Colonic mucosa (tissue), 4 donors: Measurements from ENCODE around the gene TARBP2. TPM values are rescaled to one million over a fixed set of nuclear protein-coding genes. Genes with fewer than 3 reads are reported as not detected.
A peak's percentile ranks its signal among the peaks of the same experiment; 100 is the strongest.

ENCODE experiments used
- DNase-seq: peaks from one replicate; pipeline ENCODE4 v3.0.0-alpha.2; 2020
- H3K27ac ChIP-seq: fragments of 200-600 bp; one replicate; pipeline ENCODE4 v1.8.0; 2021
- H3K27me3 ChIP-seq: fragments of 200-600 bp; one replicate; pipeline ENCODE4 v1.8.0; 2021
- H3K36me3 ChIP-seq: fragments of 200-600 bp; one replicate; pipeline ENCODE4 v1.8.0; 2021
- H3K4me1 ChIP-seq: fragments of 200-600 bp; one replicate; pipeline ENCODE4 v1.8.0; 2021; ENCODE audit warnings: mild to moderate bottlenecking
- H3K4me3 ChIP-seq: fragments of 200-600 bp; one replicate; pipeline ENCODE4 v1.8.0; 2021
- H3K9ac ChIP-seq, 2 donors: one replicate each; pipeline ENCODE4 v1.7.0; 2013; ENCODE audit warnings: control low read depth in 2 of 2, low read depth in 2 of 2, low read length in 2 of 2
- H3K9me3 ChIP-seq: fragments of 200-600 bp; one replicate; pipeline ENCODE4 v1.8.0; 2021
- intact Hi-C: fragments of 100-400 bp; cut with DNase I; formaldehyde crosslinking; loops from one replicate; pipeline ENCODE4 v1.14.1; 2022
- total RNA-seq, 2 donors: library from RNA; stranded (reverse); fragmentation: NEBNext Ultra II Directional in 1 of 2; extraction: Animal tissue kit (Norgen Biotek cat#: 25700) in 1 of 2; gene quantifications; one replicate each; pipeline ENCODE4 v1.2.1, GENCODE V29; 2021
- TF ChIP-seq, protein P1 (sequence below): fragments of 200-600 bp; IDR thresholded peaks from one replicate; pipeline ENCODE4 v1.8.0; 2022; ENCODE audit warnings: antibody characterized with exemption, mild to moderate bottlenecking
- donor health status: healthy.
- donor health status: DM: no; HTN: no; CAD: no.
- donor health status: DM: no; HTN: no; CAD: no.

TARBP2 gene
- total RNA-seq, 2 donors from 2014 or later: 20.7 to 36.9 TPM

DNA sequence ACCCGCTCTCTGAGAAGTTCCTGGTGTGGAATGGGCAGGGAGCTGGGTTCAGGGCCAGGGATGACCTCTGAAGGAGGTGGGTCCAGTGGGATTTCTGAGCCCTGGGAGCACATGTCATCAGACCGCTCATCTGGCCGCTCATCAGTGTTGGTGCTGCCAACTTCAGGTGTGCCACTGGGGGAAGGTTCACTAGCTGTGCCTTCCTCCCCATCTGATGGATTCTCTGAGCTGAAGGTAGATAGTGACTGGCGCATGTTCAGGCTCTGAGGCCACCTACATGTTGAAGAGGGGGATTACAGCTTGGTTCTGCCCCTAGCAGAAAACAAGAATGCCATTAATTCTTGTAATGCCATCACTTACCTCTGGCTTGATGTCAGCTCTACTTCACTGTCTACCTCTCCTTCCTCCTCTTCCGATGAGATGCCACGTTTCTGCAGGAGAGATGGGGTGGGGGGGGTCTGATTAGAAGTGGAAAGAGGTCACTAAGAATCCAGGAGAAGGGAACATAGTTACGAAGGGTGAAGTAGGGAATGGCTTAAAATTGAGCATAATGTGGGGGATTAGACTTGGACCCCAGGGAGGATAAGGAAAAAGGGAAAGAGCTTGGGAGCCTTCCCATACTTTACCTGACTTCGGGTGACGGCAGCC is 19.0 kb upstream of the TARBP2 start:
- H3K9ac ChIP-seq: no peak overlapping the region
- TF ChIP-seq, protein P1, sequence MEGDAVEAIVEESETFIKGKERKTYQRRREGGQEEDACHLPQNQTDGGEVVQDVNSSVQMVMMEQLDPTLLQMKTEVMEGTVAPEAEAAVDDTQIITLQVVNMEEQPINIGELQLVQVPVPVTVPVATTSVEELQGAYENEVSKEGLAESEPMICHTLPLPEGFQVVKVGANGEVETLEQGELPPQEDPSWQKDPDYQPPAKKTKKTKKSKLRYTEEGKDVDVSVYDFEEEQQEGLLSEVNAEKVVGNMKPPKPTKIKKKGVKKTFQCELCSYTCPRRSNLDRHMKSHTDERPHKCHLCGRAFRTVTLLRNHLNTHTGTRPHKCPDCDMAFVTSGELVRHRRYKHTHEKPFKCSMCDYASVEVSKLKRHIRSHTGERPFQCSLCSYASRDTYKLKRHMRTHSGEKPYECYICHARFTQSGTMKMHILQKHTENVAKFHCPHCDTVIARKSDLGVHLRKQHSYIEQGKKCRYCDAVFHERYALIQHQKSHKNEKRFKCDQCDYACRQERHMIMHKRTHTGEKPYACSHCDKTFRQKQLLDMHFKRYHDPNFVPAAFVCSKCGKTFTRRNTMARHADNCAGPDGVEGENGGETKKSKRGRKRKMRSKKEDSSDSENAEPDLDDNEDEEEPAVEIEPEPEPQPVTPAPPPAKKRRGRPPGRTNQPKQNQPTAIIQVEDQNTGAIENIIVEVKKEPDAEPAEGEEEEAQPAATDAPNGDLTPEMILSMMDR: no peak
- intact Hi-C loops: no loop called here
- no peaks in the 10 kb centered on the region for H3K4me1 ChIP-seq
- no peak for DNase-seq
- peaks cover 24% of the 10 kb centered on the region for H3K36me3 ChIP-seq
- H3K4me3 ChIP-seq: no peak overlapping the region
- no peaks in the 10 kb centered on the region for H3K9me3 ChIP-seq
- H3K27ac ChIP-seq: no peak overlapping the region
- H3K27me3 ChIP-seq: no peaks in the 10 kb centered on the region

DNA sequence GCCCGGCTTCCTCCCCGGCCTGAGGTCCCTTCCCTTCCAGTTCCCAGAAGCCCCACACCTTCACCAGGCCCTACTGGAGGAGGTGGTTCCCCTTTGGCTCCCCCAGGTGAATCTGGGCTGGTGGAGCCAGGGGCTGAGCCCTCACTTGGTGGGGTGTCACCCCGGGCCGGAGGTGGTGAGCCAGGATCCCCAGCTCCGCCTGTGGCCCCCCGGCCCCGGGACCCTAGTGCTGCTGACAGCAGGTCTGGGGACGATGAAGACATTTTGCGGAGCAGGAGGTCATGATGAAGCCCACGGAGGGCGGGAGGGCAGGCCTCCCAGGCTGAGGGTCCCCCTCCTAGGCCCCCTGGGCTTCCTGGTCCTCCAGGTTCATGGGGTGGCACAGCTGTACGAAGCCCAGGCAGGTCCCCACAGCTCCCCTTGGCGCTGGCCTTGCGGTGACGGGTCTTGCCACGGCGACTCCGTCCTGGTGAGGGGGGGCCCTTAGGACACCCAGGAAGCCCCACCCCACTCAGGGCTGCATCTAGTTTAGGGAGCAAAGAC is 18.4 kb upstream of the TARBP2 start:
- intact Hi-C loops: no loop called here
- DNase-seq: no peak
- Histone ChIP-seq H3K27me3 (no peaks in the 10 kb centered on the region), H3K9me3 (no peaks in the 10 kb centered on the region), H3K27ac (peak overlapping the region; percentile 53), H3K9ac (no peak overlapping the region), H3K4me3 (no peak overlapping the region), H3K36me3 (peaks cover 23% of the 10 kb centered on the region), H3K4me1 (no peaks in the 10 kb centered on the region)
- TF ChIP-seq, protein P1: no peak

DNA sequence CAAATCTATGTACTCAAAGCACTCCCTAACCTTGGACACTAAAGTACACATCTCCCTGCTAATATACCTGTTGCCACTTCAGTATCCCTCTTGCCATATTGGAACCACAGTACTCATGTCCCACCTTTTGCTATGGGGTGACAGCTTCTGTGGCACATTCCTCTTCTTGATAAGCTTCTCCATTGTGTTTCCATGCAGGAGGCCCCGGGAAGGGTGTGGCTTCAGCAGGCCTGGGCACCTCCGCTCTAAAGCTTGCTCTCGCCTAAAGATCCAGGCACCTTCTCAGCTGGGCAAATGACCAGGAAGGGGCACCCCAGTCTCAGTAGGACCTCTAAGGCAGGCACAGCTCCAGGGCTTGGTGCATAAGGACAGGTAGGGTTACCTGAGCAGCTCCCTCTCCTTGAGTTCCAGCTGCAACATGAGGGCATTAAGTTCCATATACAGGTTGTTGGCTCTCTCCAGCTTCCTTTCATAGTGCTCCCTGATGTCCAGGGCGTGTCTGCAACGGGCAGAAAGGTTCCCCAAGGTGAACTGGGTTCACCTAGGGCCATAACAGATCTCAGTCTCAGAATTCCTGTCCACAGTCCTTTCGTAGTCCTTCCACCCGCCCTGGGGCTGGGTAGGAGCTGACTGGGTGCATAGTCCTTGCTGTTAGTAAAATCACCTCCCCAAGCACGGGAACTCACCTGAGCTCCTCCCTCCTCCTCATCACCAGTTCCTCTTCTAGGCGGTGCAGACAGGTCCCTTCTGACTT is 17.7 kb upstream of the TARBP2 start:
- no peak overlapping the region for H3K4me3 ChIP-seq
- H3K27ac ChIP-seq: peak overlapping the region; percentile 53
- peaks cover 23% of the 10 kb centered on the region for H3K36me3 ChIP-seq
- H3K4me1 ChIP-seq: no peaks in the 10 kb centered on the region
- H3K9ac ChIP-seq: no peak overlapping the region
- no peaks in the 10 kb centered on the region for H3K9me3 ChIP-seq
- TF ChIP-seq, protein P1: no peak
- intact Hi-C loops: no loop called here
- peak; percentile 46 for DNase-seq
- H3K27me3 ChIP-seq: no peaks in the 10 kb centered on the region

DNA sequence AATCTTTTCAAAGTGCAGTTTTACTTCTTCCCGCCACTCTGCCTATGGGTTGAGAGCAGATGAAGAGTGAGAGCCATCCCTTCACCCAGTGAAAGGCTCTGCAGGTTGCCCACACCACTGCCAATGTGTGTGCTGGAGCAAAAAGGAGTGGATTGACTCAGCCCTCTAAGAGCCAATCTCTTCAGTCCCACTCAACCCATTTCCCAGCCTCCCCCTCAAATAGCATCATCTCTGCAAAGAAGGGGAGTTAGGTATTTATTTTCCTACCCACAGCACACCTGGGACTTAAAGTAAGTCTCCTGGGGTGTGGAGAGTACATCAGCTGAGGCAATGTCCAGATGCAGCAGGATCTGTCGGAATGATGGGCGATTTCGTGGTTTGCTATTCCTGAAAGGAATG is 17.1 kb upstream of the TARBP2 start:
- no peaks in the 10 kb centered on the region for H3K9me3 ChIP-seq
- intact Hi-C loops: no loop called here
- peak overlapping the region; percentile 53 for H3K27ac ChIP-seq
- H3K27me3 ChIP-seq: no peaks in the 10 kb centered on the region
- H3K36me3 ChIP-seq: peaks cover 23% of the 10 kb centered on the region
- TF ChIP-seq, protein P1: no peak
- no peak for DNase-seq
- no peak overlapping the region for H3K4me3 ChIP-seq
- H3K4me1 ChIP-seq: no peaks in the 10 kb centered on the region
- no peak overlapping the region for H3K9ac ChIP-seq

DNA sequence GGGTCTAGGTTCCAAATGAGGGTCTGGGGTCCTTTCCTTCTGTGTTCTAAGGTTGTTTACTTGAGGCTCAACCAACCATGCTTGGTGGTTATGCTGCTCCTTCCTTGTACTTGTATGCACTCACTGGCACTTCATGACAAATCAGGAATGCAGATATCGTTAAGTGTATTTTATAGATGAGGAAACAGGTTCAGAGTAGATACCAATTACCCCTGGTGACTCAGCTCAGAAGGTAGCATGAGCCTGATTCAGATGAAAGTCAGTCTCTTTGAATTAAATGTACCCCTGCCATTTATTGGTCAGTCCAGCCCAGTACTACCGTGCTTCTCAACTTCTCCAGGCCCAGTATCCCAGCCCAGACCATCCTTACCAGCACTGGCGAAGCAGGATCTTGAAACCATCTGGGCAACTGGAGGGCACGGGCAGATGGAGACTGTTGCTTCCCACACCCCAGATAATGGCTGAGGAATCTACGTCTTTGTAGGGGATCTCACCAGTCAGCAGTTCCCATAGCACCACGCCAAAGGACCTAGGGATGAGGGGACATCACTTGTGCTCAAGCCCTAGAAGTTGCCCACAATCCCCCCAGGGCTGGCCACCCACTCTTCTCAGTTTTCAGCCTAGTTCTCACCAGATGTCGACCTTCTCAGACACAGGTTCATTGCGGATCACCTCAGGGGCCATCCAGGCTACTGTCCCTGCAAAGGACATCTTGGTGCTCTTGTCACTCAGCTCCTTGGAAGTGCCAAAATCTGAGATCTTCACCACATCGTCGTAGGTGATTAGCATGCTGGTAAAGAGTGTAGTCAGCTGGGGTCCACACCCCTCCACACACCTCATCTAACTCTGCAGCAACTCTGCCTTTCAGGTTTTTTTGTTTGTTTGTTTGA is 16.2 kb upstream of the TARBP2 start:
- TF ChIP-seq, protein P1: no peak
- H3K36me3 ChIP-seq: peaks cover 21% of the 10 kb centered on the region
- H3K27ac ChIP-seq: peak overlapping the region; percentile 53
- no peak overlapping the region for H3K9ac ChIP-seq
- intact Hi-C loops: no loop called here
- DNase-seq: no peak
- no peak overlapping the region for H3K4me3 ChIP-seq
- H3K27me3 ChIP-seq: no peaks in the 10 kb centered on the region
- no peaks in the 10 kb centered on the region for H3K9me3 ChIP-seq
- no peaks in the 10 kb centered on the region for H3K4me1 ChIP-seq
